Smooth muscle cell (in vitro differentiated cells): ENCODE results near the gene ACTRT2. TPM values are rescaled to one million over a fixed set of nuclear protein-coding genes. Genes with fewer than 3 reads are reported as not detected.

Experiments
- DNase-seq: peaks from one replicate; lab custom pipeline; 2025; ENCODE audit not compliant: unreplicated experiment; lab: John Stamatoyannopoulos, UW
- H2AFZ ChIP-seq: fragments of 200-600 bp; sonication (generic); 2 replicates; pipeline ENCODE4 v1.6.0; 2016; ENCODE audit warnings: antibody characterized with exemption, low read depth, mild to moderate bottlenecking
- H3F3A ChIP-seq: fragments of 200-600 bp; sonication (generic); 2 replicates; pipeline ENCODE4 v1.6.0; 2017; ENCODE audit warnings: antibody characterized with exemption, low read depth
- H3K27ac ChIP-seq: fragments of 200-600 bp; sonication (generic); 2 replicates; pipeline ENCODE4 v1.5.1; 2016; ENCODE audit warnings: low read depth, mild to moderate bottlenecking
- H3K27me3 ChIP-seq: fragments of 200-600 bp; sonication (generic); 2 replicates; pipeline ENCODE4 v1.6.1; 2016; ENCODE audit warnings: low read depth, mild to moderate bottlenecking
- H3K36me3 ChIP-seq: fragments of 200-600 bp; sonication (generic); 2 replicates; pipeline ENCODE4 v1.5.1; 2016; ENCODE audit warnings: low read depth
- H3K4me1 ChIP-seq: fragments of 200-600 bp; sonication (generic); 2 replicates; pipeline ENCODE4 v1.5.1; 2016; ENCODE audit warnings: low read depth
- H3K4me2 ChIP-seq: fragments of 200-600 bp; sonication (generic); 2 replicates; pipeline ENCODE4 v1.6.0; 2016; ENCODE audit warnings: mild to moderate bottlenecking
- H3K4me3 ChIP-seq: fragments of 200-600 bp; sonication (generic); 2 replicates; pipeline ENCODE4 v1.5.1; 2016; ENCODE audit warnings: mild to moderate bottlenecking
- H3K79me2 ChIP-seq: fragments of 200-600 bp; sonication (generic); 2 replicates; pipeline ENCODE4 v1.6.0; 2016; ENCODE audit warnings: low read depth, mild to moderate bottlenecking
- H3K9ac ChIP-seq: fragments of 200-600 bp; sonication (generic); 2 replicates; pipeline ENCODE4 v1.6.0; 2016; ENCODE audit warnings: low read depth
- H3K9me3 ChIP-seq: fragments of 200-600 bp; sonication (generic); replicated peaks from 2 replicates; pipeline ENCODE4 v1.5.1; 2016; ENCODE audit warnings: low read depth
- H4K20me1 ChIP-seq: fragments of 200-600 bp; sonication (generic); 2 replicates; pipeline ENCODE4 v1.6.0; 2016; ENCODE audit warnings: low read depth
- WGBS: methylation state at CpG from one replicate; pipeline ENCODE4 v1.1.7; 2016; ENCODE audit warnings: low lambda C conversion rate; 5-methylcytosine and 5-hydroxymethylcytosine counted together
- polyA plus RNA-seq: library from polyadenylated mRNA; unstranded; fragments of >200 nt; fragmentation: Nextera tagmentation; extraction: Ambion mirVana; gene quantifications from 2 replicates; pipeline ENCODE4 v1.2.1, GENCODE V29; 2016
- total RNA-seq: library from RNA; depleted of rRNA; stranded (reverse); fragments of >200 nt; gene quantifications from 2 replicates; pipeline ENCODE4 v1.2.3, GENCODE V29; 2014
- TF ChIP-seq, protein P1 (sequence below): fragments of 200-600 bp; sonication (generic); IDR thresholded peaks from 2 replicates; pipeline ENCODE4 v1.5.1; 2017; ENCODE audit warnings: borderline replicate concordance, mild to moderate bottlenecking, antibody characterized with exemption; ENCODE audit not compliant: insufficient read depth, poor library complexity, severe bottlenecking

The ACTRT2 gene
- total and polyA plus RNA-seq, 2 experiments from 2014 or later, result not detected

DNA sequence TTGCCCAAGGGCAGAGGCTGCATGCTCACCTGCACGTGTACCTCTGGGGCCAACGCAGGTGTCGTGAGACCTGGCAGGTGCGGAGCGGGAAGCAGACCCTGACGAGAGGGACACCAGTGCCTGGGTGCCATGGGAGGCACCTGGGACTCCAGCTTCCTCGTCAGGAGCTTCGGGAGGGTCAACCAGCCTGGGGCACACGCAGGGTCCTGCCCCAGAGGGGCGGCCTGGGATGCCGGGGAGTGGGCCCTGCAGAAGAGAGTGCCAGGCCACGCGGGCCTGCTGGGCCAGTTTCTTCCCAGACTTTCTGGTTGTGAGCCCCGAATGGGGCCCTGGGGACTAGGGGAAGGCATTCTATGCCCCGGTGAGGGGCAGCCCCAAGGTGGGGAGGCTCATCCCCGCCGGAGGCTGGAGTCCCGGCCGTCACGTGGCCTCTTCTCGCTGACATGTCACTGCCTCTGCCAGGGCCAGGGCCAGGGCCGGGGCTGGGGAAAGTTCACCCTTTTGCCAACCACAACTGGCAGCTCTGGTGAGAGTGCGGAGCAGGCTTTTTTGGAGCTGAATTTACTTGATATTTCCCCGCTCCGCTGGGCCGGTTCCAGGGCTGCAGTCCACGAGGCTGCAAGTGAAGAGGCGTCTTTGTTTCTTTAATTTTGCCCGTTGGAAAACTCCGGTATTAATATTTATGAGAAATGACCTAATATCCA lies 38.5 kb upstream of the ACTRT2 start:
- Histone ChIP-seq H3K9ac (no peak overlapping the region), H2AFZ (no peak overlapping the region), H3K9me3 (peaks cover 3% of the 10 kb centered on the region), H3K4me3 (no peak overlapping the region), H3F3A (no peaks in the 10 kb centered on the region), H3K36me3 (no peaks in the 10 kb centered on the region), H3K79me2 (no peaks in the 10 kb centered on the region), H3K27ac (no peak overlapping the region), H3K4me1 (no peaks in the 10 kb centered on the region), H3K4me2 (no peak overlapping the region), H4K20me1 (no peaks in the 10 kb centered on the region), H3K27me3 (no peaks in the 10 kb centered on the region)
- 87% methylated on average over 30 of the region's 30 CpGs for WGBS
- DNase-seq, result no peak
- TF ChIP-seq, protein P1, sequence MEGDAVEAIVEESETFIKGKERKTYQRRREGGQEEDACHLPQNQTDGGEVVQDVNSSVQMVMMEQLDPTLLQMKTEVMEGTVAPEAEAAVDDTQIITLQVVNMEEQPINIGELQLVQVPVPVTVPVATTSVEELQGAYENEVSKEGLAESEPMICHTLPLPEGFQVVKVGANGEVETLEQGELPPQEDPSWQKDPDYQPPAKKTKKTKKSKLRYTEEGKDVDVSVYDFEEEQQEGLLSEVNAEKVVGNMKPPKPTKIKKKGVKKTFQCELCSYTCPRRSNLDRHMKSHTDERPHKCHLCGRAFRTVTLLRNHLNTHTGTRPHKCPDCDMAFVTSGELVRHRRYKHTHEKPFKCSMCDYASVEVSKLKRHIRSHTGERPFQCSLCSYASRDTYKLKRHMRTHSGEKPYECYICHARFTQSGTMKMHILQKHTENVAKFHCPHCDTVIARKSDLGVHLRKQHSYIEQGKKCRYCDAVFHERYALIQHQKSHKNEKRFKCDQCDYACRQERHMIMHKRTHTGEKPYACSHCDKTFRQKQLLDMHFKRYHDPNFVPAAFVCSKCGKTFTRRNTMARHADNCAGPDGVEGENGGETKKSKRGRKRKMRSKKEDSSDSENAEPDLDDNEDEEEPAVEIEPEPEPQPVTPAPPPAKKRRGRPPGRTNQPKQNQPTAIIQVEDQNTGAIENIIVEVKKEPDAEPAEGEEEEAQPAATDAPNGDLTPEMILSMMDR, result no peak

DNA sequence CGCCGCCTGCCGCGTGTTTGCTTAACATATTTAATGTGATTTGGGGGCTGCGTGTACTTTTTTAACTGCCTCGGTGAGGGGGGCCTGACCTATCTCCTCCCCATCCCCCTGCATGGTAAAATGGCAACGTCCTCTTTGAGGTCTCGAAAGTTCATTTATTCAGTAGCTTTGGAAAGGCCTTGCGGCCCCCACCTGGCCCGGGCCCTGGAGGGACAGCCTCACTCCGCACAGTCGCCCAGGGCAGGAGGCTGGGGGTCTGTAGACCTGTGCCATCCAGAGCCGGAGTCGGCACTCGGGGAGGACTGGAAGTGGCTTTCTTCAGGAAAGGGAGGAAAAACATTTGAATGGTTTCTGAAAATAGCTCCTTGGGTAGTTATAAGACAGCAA lies 38.0 kb upstream of the ACTRT2 start:
- TF ChIP-seq, protein P1, result no peak
- WGBS, result 89% methylated on average over 15 of the region's 15 CpGs
- no peaks in the 10 kb centered on the region for H3K36me3 ChIP-seq

DNA sequence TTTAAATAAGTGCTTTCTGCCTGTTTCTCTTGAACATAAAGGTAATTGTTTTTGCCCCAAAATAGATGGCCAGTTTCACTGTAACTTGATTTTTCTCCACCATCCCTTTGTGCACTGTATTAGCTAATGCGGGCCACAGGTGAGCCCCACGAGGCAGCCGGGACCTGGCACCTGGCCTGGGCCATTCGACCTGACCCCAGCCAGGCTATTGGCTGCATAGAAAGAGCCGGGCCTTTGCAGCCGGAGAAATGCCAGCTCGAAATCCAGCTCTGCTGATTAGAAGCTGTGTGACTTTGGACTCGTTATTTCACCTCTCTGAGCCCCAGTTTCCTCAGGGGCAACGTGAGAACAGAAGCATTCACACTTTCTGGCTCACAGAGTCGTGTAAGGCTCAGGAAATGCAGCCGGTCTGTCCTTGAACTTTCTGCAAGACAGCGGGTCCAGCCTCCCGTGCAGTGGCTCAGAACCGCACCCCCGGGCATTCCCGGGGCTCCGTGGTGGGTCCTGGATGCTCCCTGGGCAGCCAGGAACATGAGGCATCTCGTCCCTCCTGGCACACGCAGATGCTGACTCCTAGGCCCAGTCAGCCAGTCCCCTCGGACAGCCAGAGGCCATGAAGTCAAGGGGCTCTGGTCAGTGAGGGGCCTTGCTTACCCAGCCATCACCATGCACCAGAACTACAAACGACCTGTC lies 37.4 kb upstream of the ACTRT2 start:
- TF ChIP-seq, protein P1, result no peak
- no peaks in the 10 kb centered on the region for H3K79me2 ChIP-seq
- no peaks in the 10 kb centered on the region for H3K36me3 ChIP-seq
- no peak overlapping the region for H3K4me3 ChIP-seq
- H4K20me1 ChIP-seq, result no peaks in the 10 kb centered on the region
- peaks cover 3% of the 10 kb centered on the region for H3K9me3 ChIP-seq
- no peak overlapping the region for H2AFZ ChIP-seq
- no peaks in the 10 kb centered on the region for H3K27me3 ChIP-seq
- no peak overlapping the region for H3K9ac ChIP-seq
- 70% methylated on average over 21 of the region's 21 CpGs for WGBS
- H3F3A ChIP-seq, result no peaks in the 10 kb centered on the region
- no peaks in the 10 kb centered on the region for H3K4me1 ChIP-seq
- H3K27ac ChIP-seq, result no peak overlapping the region
- DNase-seq, result no peak
- no peak overlapping the region for H3K4me2 ChIP-seq

More for the DNA sequence above, 38.0 kb upstream of the ACTRT2 start:
- Histone ChIP-seq H3F3A (no peaks in the 10 kb centered on the region), H3K79me2 (no peaks in the 10 kb centered on the region), H3K4me1 (no peaks in the 10 kb centered on the region), H3K9ac (no peak overlapping the region), H3K4me3 (no peak overlapping the region), H3K9me3 (peaks cover 3% of the 10 kb centered on the region), H3K27me3 (no peaks in the 10 kb centered on the region), H2AFZ (no peak overlapping the region), H3K27ac (no peak overlapping the region), H4K20me1 (no peaks in the 10 kb centered on the region), H3K4me2 (no peak overlapping the region)
- no peak for DNase-seq
